K562 (cell line): ENCODE data around the gene MICAL2. TPM values are rescaled to one million over a fixed set of nuclear protein-coding genes. Genes with fewer than 3 reads are reported as not detected.

Source experiments
- ARID3B ChIP-seq: fragments of 250-450 bp; sonication (Bioruptor Pico); IDR thresholded peaks from 2 replicates; pipeline ENCODE4 v1.4.0; 2020; ENCODE audit warnings: borderline replicate concordance
- CBX3 ChIP-seq, 2 experiments: IDR thresholded peaks; 1 replicate in 1 of 2; 2 replicates in 1 of 2; pipeline ENCODE4 v1.6.1; 2012; ENCODE audit warnings: inconsistent platforms in 2 of 2, low read length in 2 of 2, borderline replicate concordance in 1 of 2, control low read depth in 1 of 2
- ELK3 ChIP-seq: fragments of 450-650 bp; formaldehyde crosslinking; IDR thresholded peaks from 2 replicates; pipeline ENCODE4 v1.4.0; 2020; ENCODE audit warnings: mild to moderate bottlenecking
- ETS1 ChIP-seq: conservative IDR thresholded peaks from 2 replicates; pipeline ENCODE4 v1.6.1; 2011; ENCODE audit warnings: low read depth, mild to moderate bottlenecking, low read length; ENCODE audit not compliant: control insufficient read depth
- GATA2 ChIP-seq: sonication (generic); formaldehyde crosslinking; IDR thresholded peaks from 2 replicates; pipeline ENCODE4 v1.4.0; 2020; ENCODE audit warnings: mild to moderate bottlenecking, missing genetic modification reagents
- GMEB1 ChIP-seq: fragments of 250-450 bp; sonication (Bioruptor Pico); IDR thresholded peaks from 2 replicates; pipeline ENCODE4 v1.4.0; 2020; ENCODE audit warnings: mild to moderate bottlenecking
- GTF2A2 ChIP-seq: IDR thresholded peaks from 2 replicates; pipeline ENCODE4 v1.6.1; 2016; ENCODE audit warnings: mild to moderate bottlenecking, missing genetic modification characterization, missing compliant biosample characterization
- MAX ChIP-seq: sonication (generic); formaldehyde crosslinking; IDR thresholded peaks from 2 replicates; pipeline ENCODE4 v1.9.0; 2022; ENCODE audit warnings: mild to moderate bottlenecking, missing genetic modification reagents
- MCM3 ChIP-seq: fragments of 450-650 bp; IDR thresholded peaks from 2 replicates; pipeline ENCODE4 v1.6.1; 2016
- MYNN ChIP-seq, 2 experiments: sonication (generic); formaldehyde crosslinking in 1 of 2; IDR thresholded peaks; 2 replicates each; pipeline versions ENCODE4 v1.5.0 to v1.6.1; 2016 to 2020; ENCODE audit warnings: antibody characterized with exemption in 1 of 2, missing genetic modification reagents in 1 of 2
- PCBP1 ChIP-seq: fragments of 200-400 bp; formaldehyde crosslinking; IDR thresholded peaks from 2 replicates; pipeline ENCODE4 v1.6.1; 2018; ENCODE audit warnings: mild to moderate bottlenecking, low read depth, low read length; ENCODE audit not compliant: poor library complexity, severe bottlenecking
- RBM15 ChIP-seq: fragments of 200-400 bp; formaldehyde crosslinking; IDR thresholded peaks from 2 replicates; pipeline ENCODE4 v1.6.1; 2018; ENCODE audit warnings: mild to moderate bottlenecking, low read length, moderate library complexity; ENCODE audit not compliant: insufficient read depth
- ZBTB8A ChIP-seq: fragments of 450-650 bp; IDR thresholded peaks from 2 replicates; pipeline ENCODE4 v1.6.1; 2018; ENCODE audit warnings: mild to moderate bottlenecking, moderate library complexity; ENCODE audit not compliant: partially characterized antibody
- ZKSCAN1 ChIP-seq: fragments of 150-350 bp; IDR thresholded peaks from 2 replicates; pipeline ENCODE4 v1.6.1; 2016; ENCODE audit warnings: low read depth, low read length
- ZNF274 ChIP-seq: IDR thresholded peaks from 2 replicates; pipeline ENCODE4 v1.6.1; 2011; ENCODE audit warnings: low read depth, mild to moderate bottlenecking, low read length, moderate library complexity, borderline replicate concordance
- ZNF511 ChIP-seq: sonication (generic); formaldehyde crosslinking; IDR thresholded peaks from 2 replicates; pipeline ENCODE4 v1.8.0; 2022; ENCODE audit warnings: mild to moderate bottlenecking, missing genetic modification reagents
- ZNF512 ChIP-seq: IDR thresholded peaks from 2 replicates; pipeline ENCODE4 v1.6.1; 2016; ENCODE audit warnings: missing genetic modification characterization, missing compliant biosample characterization
- polyA plus RNA-seq, 8 experiments: library from polyadenylated mRNA; depleted of rRNA in 4 of 8; stranded (reverse) in 5 of 8; unstranded in 3 of 8; fragments of >200 nt; fragmentation: Nextera tagmentation in 2 of 8; fragmentation: Illumina TruSeq in 1 of 8; extraction: Ambion mirVana in 2 of 8; extraction: Trizol in 1 of 8; gene quantifications; 2 replicates each; pipeline versions ENCODE4 v1.2.1 to v1.2.3, GENCODE V29; 2011 to 2014; ENCODE audit warnings: inconsistent platforms in 1 of 8, missing spikeins in 1 of 8
- total RNA-seq, 7 experiments: library from RNA; depleted of rRNA in 6 of 7; stranded (reverse); fragments of >200 nt in 6 of 7; fragmentation: Illumina TruSeq in 2 of 7; extraction: Trizol in 2 of 7; gene quantifications; 2 replicates each; pipeline versions ENCODE4 v1.2.1 to v1.2.3, GENCODE V29; 2011 to 2021; ENCODE audit warnings: low replicate concordance in 1 of 7

MICAL2 gene
- total and polyA plus RNA-seq, 9 of the 15 experiments (the other 6 are each of a cell fraction or from before 2014, with no cell fraction given) = 4.7 to 64.2 (median 33.6) TPM

- TF ChIP-seq GMEB1 (0 out of 2 replicates have a peak, but pooled peaks have one; percentile 21), ZBTB8A (no peak), MCM3 (no peak), PCBP1 (no peak), ZNF512 (tag) (no peak), ZKSCAN1 (no peak), ARID3B (CRISPR knock-in tag) (no peak), GTF2A2 (tag) (no peak), RBM15 (no peak), ELK3 (CRISPR knock-in tag) (no peak), ZNF511 (no peak), CBX3 (IDR thresholded peaks at IDR 0.05; ENCODE audit: borderline replicate concordance in 1 of 2, low read length in 2 of 2) (no peak), ETS1 (no peak), MYNN (IDR thresholded peaks at IDR 0.05) (no peak), MYNN (CRISPR knock-in tag; IDR thresholded peaks at IDR 0.05) (no peak), MAX (CRISPR knock-in tag) (peak; percentile 87), GATA2 (CRISPR knock-in tag) (no peak), ZNF274 (no peak)
These were observed 4.0 kb downstream of the MICAL2 start (continued) for GRCh38 chr11:12114193-12115033.
